ENCODE data around the gene MTCH2. TPM values are rescaled to one million over a fixed set of nuclear protein-coding genes. Genes with fewer than 3 reads are reported as not detected.
A peak's percentile ranks its signal among the peaks of the same experiment; 100 is the strongest.

Gene MTCH2
- total RNA-seq, 1 experiment from 2014 or later: 88.1 TPM

DNA sequence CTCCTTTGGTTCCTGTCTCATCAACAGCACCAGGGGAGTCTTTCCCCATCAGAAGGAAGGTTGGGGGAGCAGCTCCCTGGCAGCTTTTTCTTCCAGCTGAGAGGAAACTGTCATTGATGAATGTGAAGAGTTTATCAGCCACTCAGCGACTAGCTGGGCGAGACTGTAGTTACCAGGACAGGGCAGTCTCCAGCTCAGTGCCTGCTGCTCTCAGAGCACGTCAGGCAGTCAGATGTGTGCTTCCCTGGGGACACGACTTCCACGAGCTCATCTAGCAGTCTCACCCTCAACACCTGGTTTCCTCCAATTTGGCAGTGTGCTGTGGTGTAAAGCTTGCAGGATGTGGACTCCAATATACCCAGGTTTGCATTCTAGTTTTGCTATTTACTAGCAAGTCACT is 35.6 kb downstream of the MTCH2 start:
- no peak for DNase-seq
- intact Hi-C loops (cut with micrococcal nuclease): no loop called here
- no peak for ATAC-seq
- ChIA-PET POLR2A (ENCODE audit: unreplicated experiment) (interaction anchor here (0.7 to 0.8 kb wide), 2 partner anchors 245 to 661 kb away, joined by 3 to 8 read pairs; no protein-coding TSS in a partner anchor), CTCF (no interaction called here)
- Histone ChIP-seq H3K4me2 (ENCODE audit: low read length) (no peak overlapping the region), H3F3A (ENCODE audit: low read length, unreplicated experiment) (no peaks in the 10 kb centered on the region), H3K79me2 (ENCODE audit: low read length) (no peaks in the 10 kb centered on the region), H3K9ac (ENCODE audit: low read length) (no peak overlapping the region), H3K4me1 (ENCODE audit: insufficient read depth, low read length) (no peaks in the 10 kb centered on the region), H3K36me3 (ENCODE audit: low read depth, low read length) (no peaks in the 10 kb centered on the region), H2AFZ (ENCODE audit: low read length) (no peak overlapping the region), H3K27me3 (ENCODE audit: low read length) (no peaks in the 10 kb centered on the region), H4K20me1 (ENCODE audit: low read length) (no peaks in the 10 kb centered on the region), H3K9me2 (replicated peaks; ENCODE audit: low read length) (no peaks in the 10 kb centered on the region), H3K4me3 (ENCODE audit: low read length) (no peak overlapping the region), H3K9me3 (ENCODE audit: low read length) (no peaks in the 10 kb centered on the region), H3K27ac (ENCODE audit: low read length) (no peak overlapping the region)
- TF ChIP-seq, protein P1, sequence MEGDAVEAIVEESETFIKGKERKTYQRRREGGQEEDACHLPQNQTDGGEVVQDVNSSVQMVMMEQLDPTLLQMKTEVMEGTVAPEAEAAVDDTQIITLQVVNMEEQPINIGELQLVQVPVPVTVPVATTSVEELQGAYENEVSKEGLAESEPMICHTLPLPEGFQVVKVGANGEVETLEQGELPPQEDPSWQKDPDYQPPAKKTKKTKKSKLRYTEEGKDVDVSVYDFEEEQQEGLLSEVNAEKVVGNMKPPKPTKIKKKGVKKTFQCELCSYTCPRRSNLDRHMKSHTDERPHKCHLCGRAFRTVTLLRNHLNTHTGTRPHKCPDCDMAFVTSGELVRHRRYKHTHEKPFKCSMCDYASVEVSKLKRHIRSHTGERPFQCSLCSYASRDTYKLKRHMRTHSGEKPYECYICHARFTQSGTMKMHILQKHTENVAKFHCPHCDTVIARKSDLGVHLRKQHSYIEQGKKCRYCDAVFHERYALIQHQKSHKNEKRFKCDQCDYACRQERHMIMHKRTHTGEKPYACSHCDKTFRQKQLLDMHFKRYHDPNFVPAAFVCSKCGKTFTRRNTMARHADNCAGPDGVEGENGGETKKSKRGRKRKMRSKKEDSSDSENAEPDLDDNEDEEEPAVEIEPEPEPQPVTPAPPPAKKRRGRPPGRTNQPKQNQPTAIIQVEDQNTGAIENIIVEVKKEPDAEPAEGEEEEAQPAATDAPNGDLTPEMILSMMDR (conservative IDR thresholded peaks at IDR 0.05; ENCODE audit: low read depth, low read length): no peak
- no peak for TF ChIP-seq EZH2phosphoT487 (IDR thresholded peaks at IDR 0.05; ENCODE audit: borderline replicate concordance, low read length)
- TF ChIP-seq EZH2 (IDR thresholded peaks at IDR 0.05; ENCODE audit: low read length, unreplicated experiment): no peak
- BruUV-seq (replicated peaks): no TSS peak

GRCh38 chr11:47605921-47606320 is 36.4 kb downstream of the MTCH2 start:
- H3K27ac ChIP-seq (ENCODE audit: low read length): no peak overlapping the region
- intact Hi-C loops (cut with micrococcal nuclease): no loop called here
- TF ChIP-seq, protein P1 (conservative IDR thresholded peaks at IDR 0.05; ENCODE audit: low read depth, low read length): no peak
- TF ChIP-seq EZH2 (IDR thresholded peaks at IDR 0.05; ENCODE audit: low read length, unreplicated experiment) (no peak), EZH2phosphoT487 (IDR thresholded peaks at IDR 0.05; ENCODE audit: borderline replicate concordance, low read length) (no peak)
- H2AFZ ChIP-seq (ENCODE audit: low read length): no peak overlapping the region
- no peaks in the 10 kb centered on the region for H3K36me3 ChIP-seq (ENCODE audit: low read depth, low read length)
- H3K9ac ChIP-seq (ENCODE audit: low read length): no peak overlapping the region
- POLR2A ChIA-PET (ENCODE audit: unreplicated experiment): interaction anchor here (0.7 to 0.8 kb wide), 2 partner anchors 246 to 660 kb away, joined by 3 to 8 read pairs; no protein-coding TSS in a partner anchor
- H3K9me3 ChIP-seq (ENCODE audit: low read length): no peaks in the 10 kb centered on the region
- no peaks in the 10 kb centered on the region for H3K4me1 ChIP-seq (ENCODE audit: insufficient read depth, low read length)
- H3K9me2 ChIP-seq (replicated peaks; ENCODE audit: low read length): no peaks in the 10 kb centered on the region
- H3F3A ChIP-seq (ENCODE audit: low read length, unreplicated experiment): no peaks in the 10 kb centered on the region
- CTCF ChIA-PET: no interaction called here
- H3K79me2 ChIP-seq (ENCODE audit: low read length): no peaks in the 10 kb centered on the region
- DNase-seq (no peak), ATAC-seq (no peak)
- H3K27me3 ChIP-seq (ENCODE audit: low read length): no peaks in the 10 kb centered on the region
- H3K4me3 ChIP-seq (ENCODE audit: low read length): no peak overlapping the region
- H3K4me2 ChIP-seq (ENCODE audit: low read length): no peak overlapping the region
- no peaks in the 10 kb centered on the region for H4K20me1 ChIP-seq (ENCODE audit: low read length)
- BruUV-seq (replicated peaks): no TSS peak

DNA sequence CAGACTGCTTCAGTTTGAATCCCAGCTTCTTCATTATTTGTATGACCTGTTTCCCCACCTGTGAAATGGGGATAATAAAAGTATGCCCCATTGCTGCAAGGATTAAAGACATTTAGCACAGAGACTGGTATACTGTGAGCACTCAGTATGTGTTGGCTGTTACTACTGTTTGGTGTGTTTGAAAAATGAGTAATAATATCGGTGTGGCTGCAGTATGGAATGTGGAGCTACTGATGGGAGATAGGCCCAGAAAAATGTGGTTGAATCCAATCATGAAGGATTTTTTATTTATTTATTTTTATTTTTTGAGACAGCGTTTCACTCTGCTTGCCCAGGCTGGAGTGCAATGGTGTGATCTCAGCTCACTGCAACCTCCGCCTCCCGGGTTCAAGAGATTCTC is 39.1 kb downstream of the MTCH2 start:
- Histone ChIP-seq H3K4me1 (ENCODE audit: insufficient read depth, low read length) (no peaks in the 10 kb centered on the region), H3K9ac (ENCODE audit: low read length) (no peak overlapping the region), H4K20me1 (ENCODE audit: low read length) (no peaks in the 10 kb centered on the region), H3K27ac (ENCODE audit: low read length) (no peak overlapping the region), H3K4me3 (ENCODE audit: low read length) (no peak overlapping the region), H3K36me3 (ENCODE audit: low read depth, low read length) (no peaks in the 10 kb centered on the region), H3F3A (ENCODE audit: low read length, unreplicated experiment) (no peaks in the 10 kb centered on the region), H3K27me3 (ENCODE audit: low read length) (no peaks in the 10 kb centered on the region), H2AFZ (ENCODE audit: low read length) (no peak overlapping the region), H3K9me3 (ENCODE audit: low read length) (no peaks in the 10 kb centered on the region), H3K4me2 (ENCODE audit: low read length) (no peak overlapping the region), H3K9me2 (replicated peaks; ENCODE audit: low read length) (no peaks in the 10 kb centered on the region), H3K79me2 (ENCODE audit: low read length) (no peaks in the 10 kb centered on the region)
- peak; percentile 19 for DNase-seq
- TF ChIP-seq EZH2phosphoT487 (IDR thresholded peaks at IDR 0.05; ENCODE audit: borderline replicate concordance, low read length) (no peak), EZH2 (IDR thresholded peaks at IDR 0.05; ENCODE audit: low read length, unreplicated experiment) (no peak)
- TF ChIP-seq, protein P1 (conservative IDR thresholded peaks at IDR 0.05; ENCODE audit: low read depth, low read length): no peak
- BruUV-seq (replicated peaks): no TSS peak
- peak; percentile 69 for ATAC-seq
- ChIA-PET CTCF (no interaction called here), POLR2A (ENCODE audit: unreplicated experiment) (no interaction called here)
- intact Hi-C loops (cut with micrococcal nuclease): no loop called here

Measured in PC-3 (cell line).